GM18498 (cell line): ENCODE data around the gene RNLS.

Source experiments
- ATAC-seq: cut with Tn5 transposase; IDR thresholded peaks from one replicate; pipeline ENCODE4 v1.9.1; 2021; ENCODE audit warnings: mild to moderate bottlenecking, moderate library complexity; ENCODE audit not compliant: unreplicated experiment

Gene RNLS

GRCh38 chr10:88482220-88482619, 100.9 kb downstream of the RNLS start:
- ATAC-seq: no peak

- no peak for ATAC-seq
Measured at GRCh38 chr10:88478256-88478655, 104.9 kb downstream of the RNLS start.

- no peak for ATAC-seq
Measured at GRCh38 chr10:88477343-88478085, 105.6 kb downstream of the RNLS start.

- no peak for ATAC-seq
Measured at GRCh38 chr10:88474884-88475844, 108.0 kb downstream of the RNLS start.

- no peak for ATAC-seq
Measured at GRCh38 chr10:88473989-88474883, 108.9 kb downstream of the RNLS start.

GRCh38 chr10:88472540-88472939, 110.6 kb downstream of the RNLS start:
- no peak for ATAC-seq

- ATAC-seq: no peak
Measured at GRCh38 chr10:88471899-88472298, 111.2 kb downstream of the RNLS start.

- no peak for ATAC-seq
Measured at GRCh38 chr10:88467835-88468485, 115.2 kb downstream of the RNLS start.

- no peak for ATAC-seq
Measured at GRCh38 chr10:88466786-88467185, 116.3 kb downstream of the RNLS start.

- no peak for ATAC-seq
Measured at GRCh38 chr10:88465765-88466164, 117.4 kb downstream of the RNLS start.

GRCh38 chr10:88463811-88464210, 119.3 kb downstream of the RNLS start:
- ATAC-seq: no peak

- no peak for ATAC-seq
Measured at GRCh38 chr10:88461426-88461825, 121.7 kb downstream of the RNLS start.

GRCh38 chr10:88459530-88459929, 123.6 kb downstream of the RNLS start:
- ATAC-seq: no peak

- no peak for ATAC-seq
Measured at GRCh38 chr10:88458209-88458608, 124.9 kb downstream of the RNLS start.

- no peak for ATAC-seq
Measured at GRCh38 chr10:88457660-88458059, 125.5 kb downstream of the RNLS start.

GRCh38 chr10:88456730-88457129, 126.4 kb downstream of the RNLS start:
- no peak for ATAC-seq

- ATAC-seq: no peak
Measured at GRCh38 chr10:88455831-88456230, 127.3 kb downstream of the RNLS start.

GRCh38 chr10:88450201-88450600, 132.9 kb downstream of the RNLS start:
- ATAC-seq: no peak

GRCh38 chr10:88442716-88443115, 140.4 kb downstream of the RNLS start:
- no peak for ATAC-seq

- no peak for ATAC-seq
Measured at GRCh38 chr10:88440541-88440940, 142.6 kb downstream of the RNLS start.
